Left lung (tissue), 10 donors: ENCODE data around the gene NR2F1. TPM values are rescaled to one million over a fixed set of nuclear protein-coding genes. Genes with fewer than 3 reads are reported as not detected.

Experiments used
- ATAC-seq: fragments of 200-7000 bp; cut with Tn5 transposase; one replicate; pipeline ENCODE4 v1.9.1; 2020; ENCODE audit warnings: moderate library complexity
- DNase-seq, 4 donors: peaks; one replicate each; pipeline ENCODE4 v3.0.0-alpha.2; 2013 to 2020
- H3K27ac ChIP-seq, 2 donors: fragments of 200-600 bp; sonication (generic) in 1 of 2; one replicate each; pipeline versions ENCODE4 v1.5.0 to v1.8.0; 2020 to 2021
- H3K27me3 ChIP-seq, 2 donors: fragments of 200-600 bp; sonication (generic) in 1 of 2; one replicate each; pipeline versions ENCODE4 v1.5.0 to v1.8.0; 2020 to 2021
- H3K36me3 ChIP-seq, 2 donors: fragments of 200-600 bp; sonication (generic) in 1 of 2; one replicate each; pipeline versions ENCODE4 v1.5.0 to v1.8.0; 2020 to 2021
- H3K4me1 ChIP-seq, 2 donors: fragments of 200-600 bp; one replicate each; pipeline ENCODE4 v1.8.0; 2021
- H3K4me3 ChIP-seq, 2 donors: fragments of 200-600 bp; sonication (generic) in 1 of 2; one replicate each; pipeline versions ENCODE4 v1.5.0 to v1.8.0; 2020 to 2021; ENCODE audit warnings: mild to moderate bottlenecking in 1 of 2
- H3K9me3 ChIP-seq, 2 donors: fragments of 200-600 bp; sonication (generic) in 1 of 2; one replicate each; pipeline versions ENCODE4 v1.5.0 to v1.8.0; 2020 to 2021
- intact Hi-C, 2 donors: fragments of 100-400 bp; cut with DNase I; formaldehyde crosslinking; loops; one replicate each; pipeline versions ENCODE4 v1.11.2 to v1.14.2; 2022
- polyA plus RNA-seq, 6 donors: library from polyadenylated mRNA; unstranded; fragments of 120-200 nt; gene quantifications; one replicate each; pipeline ENCODE4 v1.2.1, GENCODE V29; 2013; ENCODE audit not compliant: insufficient read length in 6 of 6
- total RNA-seq, 2 donors: library from RNA; stranded (reverse); fragmentation: NEBNext Ultra II Directional; extraction: Animal tissue kit (Norgen Biotek cat#: 25700); gene quantifications; one replicate each; pipeline ENCODE4 v1.2.1, GENCODE V29; 2021
- TF ChIP-seq, protein P1 (sequence below), 2 donors: fragments of 200-600 bp; sonication (generic) in 1 of 2; IDR thresholded peaks; one replicate each; pipeline versions ENCODE4 v1.5.0 to v1.8.0; 2021; ENCODE audit warnings: antibody characterized with exemption in 2 of 2
- donor health status: DM: no; HTN: yes; CAD: no.
- donor health status: DM: no; HTN: no; CAD: no.

The NR2F1 gene
- total and polyA plus RNA-seq, 8 donors = 50.7 to 240 (median 181) TPM

DNA sequence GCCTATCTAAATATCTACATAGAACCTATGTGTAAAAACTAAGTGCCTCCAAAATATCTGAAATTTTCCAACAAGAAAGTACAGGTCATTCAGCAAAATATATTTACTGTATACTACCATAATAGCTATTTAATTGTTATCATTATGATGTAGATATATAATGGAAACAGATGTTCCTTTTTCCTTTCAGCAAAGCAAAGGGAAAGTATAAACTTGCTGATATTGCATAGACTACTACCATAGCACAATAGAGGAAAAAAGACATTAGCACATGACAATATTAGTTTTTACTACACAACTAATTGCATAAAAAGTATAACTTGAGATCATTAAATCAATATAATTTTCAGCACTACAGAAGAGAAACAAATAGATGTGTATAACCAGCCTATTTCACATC, 16.9 kb upstream of the NR2F1 start:
- DNase-seq = no peak
- intact Hi-C loops = no loop called here
- Histone ChIP-seq H3K27ac (no peak overlapping the region), H3K9me3 (no peaks in the 10 kb centered on the region), H3K4me3 (no peak overlapping the region), H3K36me3 (no peaks in the 10 kb centered on the region), H3K27me3 (peaks cover 29 to 55% of the 10 kb centered on the region in 2 donors), H3K4me1 (peaks cover 0 to 12% of the 10 kb centered on the region in 2 donors)
- TF ChIP-seq, protein P1, sequence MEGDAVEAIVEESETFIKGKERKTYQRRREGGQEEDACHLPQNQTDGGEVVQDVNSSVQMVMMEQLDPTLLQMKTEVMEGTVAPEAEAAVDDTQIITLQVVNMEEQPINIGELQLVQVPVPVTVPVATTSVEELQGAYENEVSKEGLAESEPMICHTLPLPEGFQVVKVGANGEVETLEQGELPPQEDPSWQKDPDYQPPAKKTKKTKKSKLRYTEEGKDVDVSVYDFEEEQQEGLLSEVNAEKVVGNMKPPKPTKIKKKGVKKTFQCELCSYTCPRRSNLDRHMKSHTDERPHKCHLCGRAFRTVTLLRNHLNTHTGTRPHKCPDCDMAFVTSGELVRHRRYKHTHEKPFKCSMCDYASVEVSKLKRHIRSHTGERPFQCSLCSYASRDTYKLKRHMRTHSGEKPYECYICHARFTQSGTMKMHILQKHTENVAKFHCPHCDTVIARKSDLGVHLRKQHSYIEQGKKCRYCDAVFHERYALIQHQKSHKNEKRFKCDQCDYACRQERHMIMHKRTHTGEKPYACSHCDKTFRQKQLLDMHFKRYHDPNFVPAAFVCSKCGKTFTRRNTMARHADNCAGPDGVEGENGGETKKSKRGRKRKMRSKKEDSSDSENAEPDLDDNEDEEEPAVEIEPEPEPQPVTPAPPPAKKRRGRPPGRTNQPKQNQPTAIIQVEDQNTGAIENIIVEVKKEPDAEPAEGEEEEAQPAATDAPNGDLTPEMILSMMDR (IDR thresholded peaks at IDR 0.05) = no peak
- no peak for ATAC-seq

DNA sequence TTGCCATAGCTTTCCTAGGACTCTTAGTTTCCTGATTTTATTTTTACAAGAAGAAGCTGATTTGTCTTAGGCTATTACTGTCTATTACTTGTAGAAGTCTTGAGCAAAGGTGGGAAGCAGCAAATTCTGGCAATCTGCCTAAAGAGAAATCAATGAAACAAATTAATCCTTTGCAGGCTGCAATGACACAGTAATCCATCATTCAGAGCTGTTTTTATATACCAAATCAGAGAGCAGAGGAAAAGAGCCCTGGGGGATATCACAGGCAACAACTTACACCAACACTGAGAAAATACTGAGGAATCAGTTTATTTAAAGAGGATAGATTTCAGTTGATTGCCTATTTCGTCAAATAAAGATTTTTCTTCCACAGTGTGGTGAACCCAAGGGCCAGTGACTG, 15.6 kb upstream of the NR2F1 start:
- Histone ChIP-seq H3K4me1 (peaks cover 0 to 21% of the 10 kb centered on the region in 2 donors), H3K9me3 (no peaks in the 10 kb centered on the region), H3K36me3 (no peaks in the 10 kb centered on the region), H3K27ac (no peak overlapping the region), H3K4me3 (no peak overlapping the region), H3K27me3 (peaks cover 40 to 68% of the 10 kb centered on the region in 2 donors)
- TF ChIP-seq, protein P1 (IDR thresholded peaks at IDR 0.05) = no peak
- DNase-seq = no peak
- no peak for ATAC-seq
- intact Hi-C loops = no loop called here

DNA sequence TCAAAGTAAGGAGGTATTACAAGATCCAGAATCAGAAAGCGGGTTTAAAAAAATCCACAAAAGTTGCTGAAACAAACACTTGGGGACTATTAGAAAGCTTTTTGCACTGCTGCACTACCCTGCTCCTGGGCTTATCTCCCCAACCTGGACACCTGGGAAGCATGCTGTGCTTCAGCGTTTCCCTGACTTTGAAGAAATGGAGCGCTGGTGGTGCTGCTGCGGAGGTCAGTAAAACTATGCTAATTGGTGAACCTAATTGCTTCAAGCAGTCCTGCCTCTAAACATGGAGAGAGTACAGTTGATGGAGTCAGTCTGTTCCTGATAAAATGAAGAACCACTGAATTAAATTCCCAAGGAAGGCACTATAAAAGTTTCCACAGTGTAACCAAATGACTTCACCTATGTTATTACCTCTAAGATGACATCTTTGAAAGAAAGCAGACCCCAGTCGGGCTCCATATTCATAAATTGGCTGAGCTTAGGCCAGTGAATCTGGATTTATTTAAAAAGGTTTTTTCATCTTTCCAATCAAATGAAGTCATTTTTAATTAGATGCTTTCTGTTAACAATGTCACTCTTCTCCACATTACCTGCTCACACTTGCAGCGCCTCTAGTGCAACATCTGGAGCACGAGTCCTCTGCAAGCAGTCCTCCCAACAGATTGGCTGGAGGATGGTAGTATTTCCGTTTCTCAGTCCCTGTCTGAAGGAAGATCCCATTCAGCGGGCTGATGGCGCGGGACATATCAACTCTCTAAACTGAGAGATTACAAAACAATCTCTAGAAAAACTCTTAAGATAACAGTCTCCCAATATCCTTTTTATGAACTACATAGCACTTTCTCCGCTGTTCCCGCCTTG, 13.5 kb upstream of the NR2F1 start:
- TF ChIP-seq, protein P1 (IDR thresholded peaks at IDR 0.05) = no peak
- no peak for DNase-seq
- no peak overlapping the region for H3K4me3 ChIP-seq
- ATAC-seq = no peak
- H3K27me3 ChIP-seq = peaks cover 60 to 85% of the 10 kb centered on the region in 2 donors
- H3K4me1 ChIP-seq = peaks cover 0 to 29% of the 10 kb centered on the region in 2 donors
- H3K36me3 ChIP-seq = no peaks in the 10 kb centered on the region
- H3K9me3 ChIP-seq = no peaks in the 10 kb centered on the region
- no peak overlapping the region for H3K27ac ChIP-seq
- intact Hi-C loops = no loop called here

DNA sequence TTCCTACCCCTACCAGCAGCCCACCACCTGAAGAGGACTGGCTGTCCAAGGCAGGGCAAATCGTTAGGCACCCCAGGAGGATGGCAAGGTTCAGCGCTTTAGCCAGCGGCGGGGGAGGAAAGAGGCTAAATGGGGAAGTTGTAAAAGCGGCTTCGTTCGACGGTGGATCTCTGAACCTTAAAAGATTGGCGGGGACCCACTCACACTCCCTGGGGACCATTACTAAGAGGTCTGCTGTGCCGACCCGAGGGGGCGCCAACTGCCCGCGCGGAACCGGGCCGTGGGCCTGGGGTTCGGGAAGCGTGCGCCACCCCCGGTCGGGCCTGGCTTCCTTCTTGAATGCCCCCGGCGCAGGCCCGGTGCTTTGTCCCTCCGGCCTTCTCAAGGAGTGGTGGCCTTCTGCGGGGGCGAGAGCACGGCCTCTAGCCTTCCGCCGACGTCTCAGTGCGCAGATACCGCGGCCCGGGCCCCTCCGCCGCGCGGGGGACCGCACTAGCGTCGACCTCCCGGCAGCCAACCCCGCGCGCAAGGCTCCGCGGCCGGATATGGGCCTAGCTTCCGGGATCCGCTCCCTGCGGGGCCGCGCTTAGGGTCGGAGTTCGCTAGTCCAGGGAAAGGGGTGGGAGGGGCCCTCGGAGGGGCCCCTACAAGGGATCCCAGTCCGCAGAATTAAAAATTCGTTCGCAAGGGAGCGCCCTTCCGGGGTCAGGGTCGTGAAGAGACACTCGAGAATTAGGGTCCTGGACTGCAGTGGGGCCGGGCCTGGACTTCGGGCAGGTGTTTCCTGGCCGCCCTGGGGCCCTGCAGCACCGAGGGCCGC, 12.5 kb upstream of the NR2F1 start:
- Histone ChIP-seq H3K27ac (no peak overlapping the region), H3K4me3 (peak overlapping the region in 1 of 2 donors; percentile 13), H3K27me3 (peaks cover 67 to 95% of the 10 kb centered on the region in 2 donors), H3K9me3 (no peaks in the 10 kb centered on the region), H3K4me1 (peaks cover 0 to 29% of the 10 kb centered on the region in 2 donors), H3K36me3 (no peaks in the 10 kb centered on the region)
- DNase-seq (peak in 1 of 4 donors; percentile 72), ATAC-seq (peak; percentile 21)
- TF ChIP-seq, protein P1 (IDR thresholded peaks at IDR 0.05) = no peak
- intact Hi-C loops = no loop called here
